Measurements from ENCODE around the gene SMIM10. TPM values are rescaled to one million over a fixed set of nuclear protein-coding genes. Genes with fewer than 3 reads are reported as not detected.
A peak's percentile ranks its signal among the peaks of the same experiment; 100 is the strongest.
"Not testable (repeated sequence)": the region's sequence is repeated elsewhere in the genome, so short reads cannot be mapped to it uniquely, and the experiment has no call there.

Gene SMIM10
- total RNA-seq, result 1 to 10 TPM in 2 of 3 donors, under 1 TPM in 1; 0.38 to 6.3 (median 2.1) TPM
- long read RNA-seq, donor 1, transcript SMIM10-201 (1 exons, 1,536 nt), result major isoform, 8 of 8 reads
- long read RNA-seq, donor 1, partial matches to known transcripts, result 0 of 8 reads
- long read RNA-seq, donor 1, other reads (novel, unspliced or antisense), result 0 of 8 reads
- long read RNA-seq, donor 2, partial matches to known transcripts, result 0 of 4 reads
- long read RNA-seq, donor 2, other reads (novel, unspliced or antisense), result 0 of 4 reads

GRCh38 chrX:134990801-134991481 is at the start of gene SMIM10:
TSS of gene SMIM10 (plus strand) at chrX:134990991. CDS start at chrX:134991096, 105 bp downstream.
- Histone ChIP-seq H3K36me3 (ENCODE audit: low read depth) (no peaks in the 10 kb centered on the region), H3K9me3 (no peaks in the 10 kb centered on the region), H3K4me1 (ENCODE audit: low read depth) (no peaks in the 10 kb centered on the region), H3K4me3 (no peak within 1 kb of the TSS)
- intact Hi-C loops (cut with DNase I, micrococcal nuclease), result no loop called here
- peak; percentile 55 to 74 (median 68) for DNase-seq
- peak; percentile 80 for ATAC-seq
- TF ChIP-seq, protein P1, sequence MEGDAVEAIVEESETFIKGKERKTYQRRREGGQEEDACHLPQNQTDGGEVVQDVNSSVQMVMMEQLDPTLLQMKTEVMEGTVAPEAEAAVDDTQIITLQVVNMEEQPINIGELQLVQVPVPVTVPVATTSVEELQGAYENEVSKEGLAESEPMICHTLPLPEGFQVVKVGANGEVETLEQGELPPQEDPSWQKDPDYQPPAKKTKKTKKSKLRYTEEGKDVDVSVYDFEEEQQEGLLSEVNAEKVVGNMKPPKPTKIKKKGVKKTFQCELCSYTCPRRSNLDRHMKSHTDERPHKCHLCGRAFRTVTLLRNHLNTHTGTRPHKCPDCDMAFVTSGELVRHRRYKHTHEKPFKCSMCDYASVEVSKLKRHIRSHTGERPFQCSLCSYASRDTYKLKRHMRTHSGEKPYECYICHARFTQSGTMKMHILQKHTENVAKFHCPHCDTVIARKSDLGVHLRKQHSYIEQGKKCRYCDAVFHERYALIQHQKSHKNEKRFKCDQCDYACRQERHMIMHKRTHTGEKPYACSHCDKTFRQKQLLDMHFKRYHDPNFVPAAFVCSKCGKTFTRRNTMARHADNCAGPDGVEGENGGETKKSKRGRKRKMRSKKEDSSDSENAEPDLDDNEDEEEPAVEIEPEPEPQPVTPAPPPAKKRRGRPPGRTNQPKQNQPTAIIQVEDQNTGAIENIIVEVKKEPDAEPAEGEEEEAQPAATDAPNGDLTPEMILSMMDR (IDR thresholded peaks at IDR 0.05), result no peak

GRCh38 chrX:134946364-134946763 is 44.4 kb upstream of the SMIM10 start:
- intact Hi-C loops (cut with DNase I, micrococcal nuclease); DNase-seq; ATAC-seq; H3K4me3 ChIP-seq; H3K4me1 ChIP-seq (ENCODE audit: low read depth); H3K9me3 ChIP-seq; H3K36me3 ChIP-seq (ENCODE audit: low read depth): not testable (repeated sequence)

DNA sequence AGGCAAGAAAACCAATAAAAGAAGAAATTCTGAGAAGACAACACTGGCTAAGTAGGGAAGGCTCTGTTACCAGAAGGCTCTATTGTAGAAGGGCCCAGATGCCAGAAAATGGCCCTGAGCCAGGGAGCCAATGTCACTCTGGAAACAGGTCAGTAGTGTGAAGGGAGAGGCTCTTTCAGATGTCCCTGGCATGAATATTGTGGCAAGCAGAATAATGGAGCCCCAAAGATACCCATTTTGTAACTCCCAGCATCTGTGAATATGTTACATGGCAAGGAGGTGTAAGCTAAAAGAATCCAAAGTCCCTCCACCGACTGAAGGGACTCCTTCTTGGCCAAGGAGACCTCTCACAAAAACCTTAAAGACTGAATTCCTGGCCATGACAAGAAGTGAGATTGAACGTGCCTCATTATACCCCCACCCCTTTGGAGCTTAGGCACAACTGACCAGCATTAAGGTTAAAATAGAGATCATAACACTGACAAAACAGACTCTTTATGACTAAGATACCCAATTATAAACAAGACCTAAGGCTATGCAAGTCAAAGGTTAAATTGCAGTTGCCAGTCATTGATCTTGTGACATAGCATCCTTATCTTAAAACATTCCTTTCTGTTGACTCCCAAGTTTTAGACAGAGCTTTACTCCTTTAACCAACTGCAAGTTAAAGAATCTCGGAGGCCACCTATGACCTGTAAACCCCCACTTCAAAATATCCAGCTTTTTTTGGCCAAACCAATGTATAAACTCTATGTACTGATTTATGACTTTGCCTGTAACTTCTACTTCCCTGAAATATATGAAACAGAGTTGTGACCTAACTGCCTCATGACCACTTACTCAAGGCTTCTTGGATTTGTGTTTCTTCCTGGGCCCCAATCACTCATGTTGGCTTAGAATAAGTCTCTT is 42.2 kb upstream of the SMIM10 start:
- DNase-seq (no peak), ATAC-seq (peak; percentile 53)
- Histone ChIP-seq H3K4me1 (ENCODE audit: low read depth) (no peaks in the 10 kb centered on the region), H3K9me3 (no peaks in the 10 kb centered on the region), H3K36me3 (ENCODE audit: low read depth) (no peaks in the 10 kb centered on the region), H3K4me3 (no peak overlapping the region)
- TF ChIP-seq, protein P1 (IDR thresholded peaks at IDR 0.05), result no peak
- intact Hi-C loops (cut with DNase I, micrococcal nuclease), result no loop called here

- DNase-seq (no peak), ATAC-seq (no peak)
- Histone ChIP-seq H3K36me3 (ENCODE audit: low read depth) (no peaks in the 10 kb centered on the region), H3K4me1 (ENCODE audit: low read depth) (no peaks in the 10 kb centered on the region), H3K4me3 (no peak overlapping the region), H3K9me3 (no peaks in the 10 kb centered on the region)
- TF ChIP-seq, protein P1 (IDR thresholded peaks at IDR 0.05), result no peak
- intact Hi-C loops (cut with DNase I, micrococcal nuclease), result no loop called here
Observed at GRCh38 chrX:134949271-134949670, 41.5 kb upstream of the SMIM10 start.

DNA sequence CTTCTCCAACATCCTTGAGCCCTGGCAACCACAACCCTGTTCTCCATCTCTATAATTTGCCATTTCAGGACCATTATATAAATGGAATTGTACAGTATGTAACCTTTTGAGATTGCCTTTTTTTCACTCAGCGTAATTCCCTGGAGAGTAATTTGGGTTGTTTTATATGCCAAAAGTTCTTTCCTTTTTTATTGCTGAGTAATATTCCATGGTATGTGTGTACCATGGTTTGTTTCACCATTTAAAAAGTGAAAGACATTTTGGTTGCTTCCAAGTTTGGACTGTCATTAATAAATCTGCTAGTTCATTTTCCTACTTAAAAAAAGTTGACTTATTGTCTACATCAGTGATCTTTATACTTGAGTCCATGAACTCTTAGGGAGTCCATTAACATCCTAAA is 33.0 kb upstream of the SMIM10 start:
- H3K4me1 ChIP-seq (ENCODE audit: low read depth), result no peaks in the 10 kb centered on the region
- TF ChIP-seq, protein P1 (IDR thresholded peaks at IDR 0.05), result no peak

GRCh38 chrX:134960366-134960765 is 30.4 kb upstream of the SMIM10 start:
- not testable (repeated sequence) for DNase-seq; H3K4me3 ChIP-seq; H3K9me3 ChIP-seq; H3K4me1 ChIP-seq (ENCODE audit: low read depth); H3K36me3 ChIP-seq (ENCODE audit: low read depth); ATAC-seq
- intact Hi-C loops (cut with DNase I, micrococcal nuclease), result loop anchor here (10.0 kb wide), 1 partner anchor 124 kb away; no protein-coding TSS in a partner anchor

More for the DNA sequence above, 33.0 kb upstream of the SMIM10 start:
- Histone ChIP-seq H3K36me3 (ENCODE audit: low read depth) (no peaks in the 10 kb centered on the region), H3K4me3 (no peak overlapping the region), H3K9me3 (no peaks in the 10 kb centered on the region)
- intact Hi-C loops (cut with DNase I, micrococcal nuclease), result no loop called here
- DNase-seq, result no peak
- ATAC-seq, result no peak

All from mucosa of descending colon (tissue), 3 donors.